GM18498 (cell line): ENCODE measurements around the gene NDUFA1.
"Not testable (repeated sequence)": the region's sequence is repeated elsewhere in the genome, so short reads cannot be mapped to it uniquely, and the experiment has no call there.

Experiments used
- ATAC-seq: cut with Tn5 transposase; IDR thresholded peaks from one replicate; pipeline ENCODE4 v1.9.1; 2021; ENCODE audit warnings: mild to moderate bottlenecking, moderate library complexity; ENCODE audit not compliant: unreplicated experiment

Gene NDUFA1

GRCh38 chrX:119899125-119899524 lies 27.5 kb downstream of the NDUFA1 start:
- ATAC-seq: no peak

- no peak for ATAC-seq
Observed at GRCh38 chrX:119900976-119901375, 29.3 kb downstream of the NDUFA1 start.

- ATAC-seq: no peak
Observed at GRCh38 chrX:119916310-119916709, 44.7 kb downstream of the NDUFA1 start.

- ATAC-seq: no peak
Observed at GRCh38 chrX:119917877-119918276, 46.2 kb downstream of the NDUFA1 start.

GRCh38 chrX:119919835-119920585 lies 48.4 kb downstream of the NDUFA1 start:
- no peak for ATAC-seq

- ATAC-seq: not testable (repeated sequence)
Observed at GRCh38 chrX:119922391-119922790, 50.8 kb downstream of the NDUFA1 start.
